ENCODE measurements around the gene CDC73. TPM values are rescaled to one million over a fixed set of nuclear protein-coding genes. Genes with fewer than 3 reads are reported as not detected.

Gene CDC73
- total RNA-seq, 4 donors from 2014 or later, result 45.4 to 66.9 (median 46.0) TPM

DNA sequence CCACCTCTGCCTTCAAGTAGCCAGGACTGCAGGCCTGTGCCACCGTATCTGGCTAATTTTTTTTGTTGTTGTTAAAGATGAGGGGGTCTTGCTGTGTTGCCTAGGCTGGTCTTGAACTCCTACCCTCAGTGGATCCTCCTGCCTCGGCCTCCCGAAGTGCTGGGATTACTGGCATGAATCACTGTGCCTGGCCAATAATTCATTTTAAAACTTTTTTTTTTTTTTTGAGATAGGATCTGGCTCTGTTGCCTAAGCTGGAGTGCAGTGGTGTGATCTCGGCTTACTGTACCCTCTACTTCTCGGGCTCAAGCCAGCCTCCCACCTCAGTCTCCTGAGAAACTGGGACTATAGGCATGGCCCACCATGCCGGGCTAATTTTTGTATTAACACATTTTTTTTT lies 3.5 kb downstream of the CDC73 start:
- WGBS, result 98% methylated on average over 6 of the region's 6 CpGs
- DNase-seq (ENCODE audit: extremely low spot score), result no peak
- Histone ChIP-seq H3K27me3 (no peaks in the 10 kb centered on the region), H3K9me3 (no peaks in the 10 kb centered on the region), H3K4me1 (peaks cover 29 to 56% (median 52%) of the 10 kb centered on the region in 4 donors), H3K36me3 (peaks cover 9 to 39% (median 21%) of the 10 kb centered on the region in 4 donors), H3K4me3 (no peak overlapping the region), H3K27ac (replicated peaks in 1 of 4) (no peak overlapping the region)
- intact Hi-C loops (cut with DNase I), result loop anchor here (10.0 kb wide), 2 partner anchors 321 to 651 kb away; partner anchors contain the start of gene RGS2
- no peak for TF ChIP-seq POLR2AphosphoS5 (IDR thresholded peaks at IDR 0.05)
- no peak for TF ChIP-seq EP300 (IDR thresholded peaks at IDR 0.05)
- TF ChIP-seq, protein P1, sequence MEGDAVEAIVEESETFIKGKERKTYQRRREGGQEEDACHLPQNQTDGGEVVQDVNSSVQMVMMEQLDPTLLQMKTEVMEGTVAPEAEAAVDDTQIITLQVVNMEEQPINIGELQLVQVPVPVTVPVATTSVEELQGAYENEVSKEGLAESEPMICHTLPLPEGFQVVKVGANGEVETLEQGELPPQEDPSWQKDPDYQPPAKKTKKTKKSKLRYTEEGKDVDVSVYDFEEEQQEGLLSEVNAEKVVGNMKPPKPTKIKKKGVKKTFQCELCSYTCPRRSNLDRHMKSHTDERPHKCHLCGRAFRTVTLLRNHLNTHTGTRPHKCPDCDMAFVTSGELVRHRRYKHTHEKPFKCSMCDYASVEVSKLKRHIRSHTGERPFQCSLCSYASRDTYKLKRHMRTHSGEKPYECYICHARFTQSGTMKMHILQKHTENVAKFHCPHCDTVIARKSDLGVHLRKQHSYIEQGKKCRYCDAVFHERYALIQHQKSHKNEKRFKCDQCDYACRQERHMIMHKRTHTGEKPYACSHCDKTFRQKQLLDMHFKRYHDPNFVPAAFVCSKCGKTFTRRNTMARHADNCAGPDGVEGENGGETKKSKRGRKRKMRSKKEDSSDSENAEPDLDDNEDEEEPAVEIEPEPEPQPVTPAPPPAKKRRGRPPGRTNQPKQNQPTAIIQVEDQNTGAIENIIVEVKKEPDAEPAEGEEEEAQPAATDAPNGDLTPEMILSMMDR (IDR thresholded peaks at IDR 0.05), result no peak
- TF ChIP-seq POLR2A (IDR thresholded peaks at IDR 0.05; ENCODE audit: low read depth), result no peak

DNA sequence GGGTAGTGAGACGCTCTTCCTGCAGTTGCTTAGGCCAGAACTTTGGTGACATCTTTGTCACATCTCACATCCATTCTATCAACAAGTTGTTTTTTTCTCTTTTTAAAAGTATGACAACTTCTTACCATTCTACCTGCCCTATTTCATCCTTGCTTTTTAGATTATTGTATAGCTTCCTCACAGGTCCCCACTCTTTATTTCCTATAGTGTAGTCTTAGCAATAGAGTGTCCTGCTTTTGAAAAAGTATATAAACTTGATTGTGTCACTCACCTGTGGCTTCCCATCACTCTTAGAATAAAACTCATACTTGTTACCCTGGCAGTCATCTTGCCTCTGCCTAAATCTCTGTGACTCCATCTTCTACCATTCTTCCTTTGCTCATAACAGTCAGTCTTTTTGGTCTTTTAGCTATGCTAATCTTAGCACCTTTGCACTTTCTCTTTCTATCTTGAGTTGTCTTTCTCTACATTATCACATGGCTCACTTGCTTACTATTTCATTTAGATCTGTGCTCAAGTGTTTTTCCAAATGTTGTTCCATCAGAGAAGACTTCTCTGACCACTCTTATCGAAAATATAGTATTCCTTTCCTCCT lies 9.5 kb downstream of the CDC73 start:
- Histone ChIP-seq H3K27ac (replicated peaks in 1 of 4) (no peak overlapping the region), H3K36me3 (peaks cover 0 to 67% (median 44%) of the 10 kb centered on the region in 4 donors)
- 91% methylated on average over 2 of the region's 2 CpGs for WGBS

DNA sequence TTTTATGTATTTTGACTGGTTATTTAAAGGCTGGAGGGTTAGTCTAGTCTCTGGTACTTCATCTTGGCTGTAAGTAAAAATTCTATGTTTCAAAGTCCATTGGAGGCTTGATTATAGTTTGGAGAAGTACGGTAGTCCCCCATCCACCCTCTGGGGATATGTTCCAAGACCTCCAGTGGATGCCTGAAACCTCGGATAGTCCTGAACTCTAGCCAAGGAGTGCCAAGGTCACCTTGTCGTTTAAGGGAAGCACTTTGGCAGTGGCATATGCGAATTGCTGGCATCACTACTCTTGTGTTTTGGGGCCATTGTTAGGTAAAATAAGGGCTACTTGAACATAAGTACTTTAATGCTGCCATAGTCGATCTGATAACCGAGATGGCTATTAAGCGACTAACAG lies 18.4 kb downstream of the CDC73 start:
- WGBS, result 67% methylated on average over 7 of the region's 7 CpGs
- no peaks in the 10 kb centered on the region for H3K9me3 ChIP-seq
- no peaks in the 10 kb centered on the region for H3K27me3 ChIP-seq
- intact Hi-C loops (cut with DNase I), result no loop called here
- peaks cover 0 to 17% (median 5%) of the 10 kb centered on the region in 4 donors for H3K4me1 ChIP-seq
- H3K4me3 ChIP-seq, result no peak overlapping the region
- H3K27ac ChIP-seq (replicated peaks in 1 of 4), result no peak overlapping the region
- H3K36me3 ChIP-seq, result peaks cover 16 to 69% (median 37%) of the 10 kb centered on the region in 4 donors
- DNase-seq (ENCODE audit: extremely low spot score), result no peak
- TF ChIP-seq EP300 (IDR thresholded peaks at IDR 0.05) (no peak), POLR2AphosphoS5 (IDR thresholded peaks at IDR 0.05) (no peak)

More for the DNA sequence above, 9.5 kb downstream of the CDC73 start:
- Histone ChIP-seq H3K27me3 (no peaks in the 10 kb centered on the region), H3K4me1 (peaks cover 0 to 25% (median 14%) of the 10 kb centered on the region in 4 donors), H3K4me3 (no peak overlapping the region), H3K9me3 (no peaks in the 10 kb centered on the region)
- DNase-seq (ENCODE audit: extremely low spot score), result no peak
- TF ChIP-seq POLR2AphosphoS5 (IDR thresholded peaks at IDR 0.05) (no peak), EP300 (IDR thresholded peaks at IDR 0.05) (no peak), POLR2A (IDR thresholded peaks at IDR 0.05; ENCODE audit: low read depth) (no peak)
- TF ChIP-seq, protein P1 (IDR thresholded peaks at IDR 0.05), result no peak
- intact Hi-C loops (cut with DNase I), result no loop called here

DNA sequence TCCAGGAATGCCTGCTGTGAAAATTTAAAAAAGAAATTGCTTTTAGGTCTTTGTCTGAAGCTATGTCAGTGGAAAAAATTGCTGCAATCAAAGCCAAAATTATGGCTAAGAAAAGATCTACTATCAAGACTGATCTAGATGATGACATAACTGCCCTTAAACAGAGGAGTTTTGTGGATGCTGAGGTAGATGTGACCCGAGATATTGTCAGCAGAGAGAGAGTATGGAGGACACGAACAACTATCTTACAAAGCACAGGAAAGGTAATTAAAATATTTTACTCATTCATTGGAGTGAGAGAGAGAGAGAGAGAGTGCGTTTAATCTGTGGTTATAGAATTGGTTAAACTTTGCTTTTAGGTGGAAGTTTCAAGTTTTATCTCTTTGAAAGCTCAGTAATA lies 20.0 kb downstream of the CDC73 start:
- Histone ChIP-seq H3K27me3 (no peaks in the 10 kb centered on the region), H3K4me3 (no peak overlapping the region), H3K36me3 (peaks cover 22 to 66% (median 37%) of the 10 kb centered on the region in 4 donors), H3K27ac (replicated peaks in 1 of 4) (no peak overlapping the region), H3K9me3 (no peaks in the 10 kb centered on the region), H3K4me1 (peaks cover 0 to 21% (median 7%) of the 10 kb centered on the region in 4 donors)
- no peak for DNase-seq (ENCODE audit: extremely low spot score)
- TF ChIP-seq POLR2AphosphoS5 (IDR thresholded peaks at IDR 0.05) (no peak), POLR2A (IDR thresholded peaks at IDR 0.05; ENCODE audit: low read depth) (no peak), EP300 (IDR thresholded peaks at IDR 0.05) (no peak)
- TF ChIP-seq, protein P1 (IDR thresholded peaks at IDR 0.05), result no peak
- 78% methylated on average over 3 of the region's 3 CpGs for WGBS
- intact Hi-C loops (cut with DNase I), result no loop called here

DNA sequence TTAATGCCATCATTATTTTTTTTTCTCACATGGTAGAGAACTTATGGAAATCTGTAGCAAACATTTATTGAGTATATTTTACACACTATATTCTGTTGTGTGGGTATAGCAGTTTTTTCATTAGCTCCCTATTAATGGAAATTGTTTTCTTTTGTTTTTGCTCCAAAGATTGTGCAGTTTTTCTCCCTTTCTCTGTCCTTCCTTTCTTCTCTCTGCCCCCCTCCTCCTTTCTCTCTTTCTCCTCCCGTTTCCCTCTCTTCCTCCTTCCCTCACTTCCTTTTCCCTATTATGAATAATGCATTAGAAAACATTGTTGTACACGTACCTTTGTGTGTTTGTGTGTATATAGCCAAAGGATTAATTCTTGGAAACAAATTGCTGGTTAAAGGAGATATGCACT lies 20.6 kb downstream of the CDC73 start:
- intact Hi-C loops (cut with DNase I), result no loop called here
- no peak for DNase-seq (ENCODE audit: extremely low spot score)
- peaks cover 28 to 71% (median 39%) of the 10 kb centered on the region in 4 donors for H3K36me3 ChIP-seq
- TF ChIP-seq POLR2A (IDR thresholded peaks at IDR 0.05; ENCODE audit: low read depth) (no peak), POLR2AphosphoS5 (IDR thresholded peaks at IDR 0.05) (no peak), EP300 (IDR thresholded peaks at IDR 0.05) (no peak)
- TF ChIP-seq, protein P1 (IDR thresholded peaks at IDR 0.05), result no peak
- H3K4me1 ChIP-seq, result peaks cover 0 to 21% (median 7%) of the 10 kb centered on the region in 4 donors
- no peaks in the 10 kb centered on the region for H3K9me3 ChIP-seq
- H3K27ac ChIP-seq (replicated peaks in 1 of 4), result no peak overlapping the region
- no peaks in the 10 kb centered on the region for H3K27me3 ChIP-seq
- WGBS, result 64% methylated on average over 2 of the region's 2 CpGs
- H3K4me3 ChIP-seq, result no peak overlapping the region
